ENCODE data around the gene C19orf67.
A peak's percentile ranks its signal among the peaks of the same experiment; 100 is the strongest.

DNA sequence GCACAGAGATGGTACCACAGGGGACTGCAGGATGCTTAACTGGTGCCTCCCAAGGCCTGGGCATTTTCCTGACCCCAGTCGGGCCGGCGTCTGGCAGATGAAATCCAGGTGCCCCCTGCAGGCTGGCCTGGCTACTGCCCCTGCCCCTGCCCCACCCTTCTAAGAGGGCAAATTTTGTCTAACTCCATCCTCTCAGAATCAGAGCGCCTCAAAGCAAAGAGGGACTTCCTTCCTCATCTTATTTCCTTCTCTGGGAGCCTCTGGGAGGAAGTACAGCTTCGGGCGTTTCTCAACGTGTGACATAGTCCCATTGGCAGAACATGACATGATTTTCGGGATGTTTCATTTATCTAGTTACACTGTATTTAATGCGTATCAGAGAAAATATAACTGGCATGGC lies 29.3 kb upstream of the C19orf67 start:
- TF ChIP-seq, protein P1, sequence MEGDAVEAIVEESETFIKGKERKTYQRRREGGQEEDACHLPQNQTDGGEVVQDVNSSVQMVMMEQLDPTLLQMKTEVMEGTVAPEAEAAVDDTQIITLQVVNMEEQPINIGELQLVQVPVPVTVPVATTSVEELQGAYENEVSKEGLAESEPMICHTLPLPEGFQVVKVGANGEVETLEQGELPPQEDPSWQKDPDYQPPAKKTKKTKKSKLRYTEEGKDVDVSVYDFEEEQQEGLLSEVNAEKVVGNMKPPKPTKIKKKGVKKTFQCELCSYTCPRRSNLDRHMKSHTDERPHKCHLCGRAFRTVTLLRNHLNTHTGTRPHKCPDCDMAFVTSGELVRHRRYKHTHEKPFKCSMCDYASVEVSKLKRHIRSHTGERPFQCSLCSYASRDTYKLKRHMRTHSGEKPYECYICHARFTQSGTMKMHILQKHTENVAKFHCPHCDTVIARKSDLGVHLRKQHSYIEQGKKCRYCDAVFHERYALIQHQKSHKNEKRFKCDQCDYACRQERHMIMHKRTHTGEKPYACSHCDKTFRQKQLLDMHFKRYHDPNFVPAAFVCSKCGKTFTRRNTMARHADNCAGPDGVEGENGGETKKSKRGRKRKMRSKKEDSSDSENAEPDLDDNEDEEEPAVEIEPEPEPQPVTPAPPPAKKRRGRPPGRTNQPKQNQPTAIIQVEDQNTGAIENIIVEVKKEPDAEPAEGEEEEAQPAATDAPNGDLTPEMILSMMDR (conservative IDR thresholded peaks at IDR 0.05 in 1 of 2, IDR thresholded peaks at IDR 0.05 in 1 of 2; ENCODE audit: extremely low read depth in 1 of 2, insufficient read depth in 1 of 2, low read depth in 1 of 2, low read length in 2 of 2) = peak; percentile 28 to 56
- no peak for TF ChIP-seq EZH2 (IDR thresholded peaks at IDR 0.05; ENCODE audit: borderline replicate concordance, low read length)
